Measurements from ENCODE around the gene NEURL1B.

The NEURL1B gene

DNA sequence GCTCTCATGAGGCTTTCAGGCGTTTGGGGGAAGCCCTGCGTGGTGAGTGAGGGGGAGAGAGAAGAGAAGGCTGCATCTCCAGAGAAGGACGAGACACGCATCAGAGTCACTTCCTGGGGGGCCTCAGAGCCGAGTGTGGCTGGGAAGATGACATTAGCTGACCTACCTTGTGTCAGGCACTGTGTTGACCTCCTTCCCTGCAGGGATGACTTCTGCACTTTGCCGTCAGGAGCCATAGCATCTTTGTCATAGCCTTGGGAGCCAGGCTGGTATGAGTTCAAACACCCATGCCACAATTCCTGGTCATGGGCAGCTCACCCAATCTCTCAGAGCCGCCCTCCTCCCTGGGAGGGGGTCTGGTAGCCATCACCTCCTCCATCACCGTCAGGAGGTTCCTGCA is 17.3 kb downstream of the NEURL1B start:
- DNase-seq (ENCODE audit: insufficient read length, low spot score), result no peak
- no peak for FAIRE-seq
- TF ChIP-seq, protein P1, sequence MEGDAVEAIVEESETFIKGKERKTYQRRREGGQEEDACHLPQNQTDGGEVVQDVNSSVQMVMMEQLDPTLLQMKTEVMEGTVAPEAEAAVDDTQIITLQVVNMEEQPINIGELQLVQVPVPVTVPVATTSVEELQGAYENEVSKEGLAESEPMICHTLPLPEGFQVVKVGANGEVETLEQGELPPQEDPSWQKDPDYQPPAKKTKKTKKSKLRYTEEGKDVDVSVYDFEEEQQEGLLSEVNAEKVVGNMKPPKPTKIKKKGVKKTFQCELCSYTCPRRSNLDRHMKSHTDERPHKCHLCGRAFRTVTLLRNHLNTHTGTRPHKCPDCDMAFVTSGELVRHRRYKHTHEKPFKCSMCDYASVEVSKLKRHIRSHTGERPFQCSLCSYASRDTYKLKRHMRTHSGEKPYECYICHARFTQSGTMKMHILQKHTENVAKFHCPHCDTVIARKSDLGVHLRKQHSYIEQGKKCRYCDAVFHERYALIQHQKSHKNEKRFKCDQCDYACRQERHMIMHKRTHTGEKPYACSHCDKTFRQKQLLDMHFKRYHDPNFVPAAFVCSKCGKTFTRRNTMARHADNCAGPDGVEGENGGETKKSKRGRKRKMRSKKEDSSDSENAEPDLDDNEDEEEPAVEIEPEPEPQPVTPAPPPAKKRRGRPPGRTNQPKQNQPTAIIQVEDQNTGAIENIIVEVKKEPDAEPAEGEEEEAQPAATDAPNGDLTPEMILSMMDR (IDR thresholded peaks at IDR 0.05; ENCODE audit: insufficient read depth, missing control alignments), result no peak

- no peak for DNase-seq (ENCODE audit: insufficient read length, low spot score)
- FAIRE-seq, result no peak
- TF ChIP-seq, protein P1 (IDR thresholded peaks at IDR 0.05; ENCODE audit: insufficient read depth, missing control alignments), result no peak
These were observed 18.0 kb downstream of the NEURL1B start for GRCh38 chr5:172658961-172659501.

DNA sequence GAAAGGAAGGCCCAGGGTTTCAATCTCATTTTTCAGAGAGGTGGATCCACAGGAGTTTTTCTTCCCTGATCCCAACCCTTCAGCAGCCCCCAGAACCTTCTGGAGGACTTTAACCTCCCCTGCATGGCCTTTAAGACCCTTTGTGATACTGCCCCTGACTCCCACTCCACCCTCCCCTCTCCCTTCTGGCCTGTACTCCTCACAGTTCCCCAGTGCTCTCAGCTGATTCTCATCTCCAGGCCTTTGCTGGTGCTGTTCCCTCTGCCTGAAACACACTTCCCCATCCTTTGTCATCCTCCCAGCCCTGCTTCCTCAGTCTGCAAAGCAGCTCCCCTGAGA is 18.5 kb downstream of the NEURL1B start:
- TF ChIP-seq, protein P1 (IDR thresholded peaks at IDR 0.05; ENCODE audit: insufficient read depth, missing control alignments), result no peak
- DNase-seq (ENCODE audit: insufficient read length, low spot score), result no peak
- FAIRE-seq, result no peak

DNA sequence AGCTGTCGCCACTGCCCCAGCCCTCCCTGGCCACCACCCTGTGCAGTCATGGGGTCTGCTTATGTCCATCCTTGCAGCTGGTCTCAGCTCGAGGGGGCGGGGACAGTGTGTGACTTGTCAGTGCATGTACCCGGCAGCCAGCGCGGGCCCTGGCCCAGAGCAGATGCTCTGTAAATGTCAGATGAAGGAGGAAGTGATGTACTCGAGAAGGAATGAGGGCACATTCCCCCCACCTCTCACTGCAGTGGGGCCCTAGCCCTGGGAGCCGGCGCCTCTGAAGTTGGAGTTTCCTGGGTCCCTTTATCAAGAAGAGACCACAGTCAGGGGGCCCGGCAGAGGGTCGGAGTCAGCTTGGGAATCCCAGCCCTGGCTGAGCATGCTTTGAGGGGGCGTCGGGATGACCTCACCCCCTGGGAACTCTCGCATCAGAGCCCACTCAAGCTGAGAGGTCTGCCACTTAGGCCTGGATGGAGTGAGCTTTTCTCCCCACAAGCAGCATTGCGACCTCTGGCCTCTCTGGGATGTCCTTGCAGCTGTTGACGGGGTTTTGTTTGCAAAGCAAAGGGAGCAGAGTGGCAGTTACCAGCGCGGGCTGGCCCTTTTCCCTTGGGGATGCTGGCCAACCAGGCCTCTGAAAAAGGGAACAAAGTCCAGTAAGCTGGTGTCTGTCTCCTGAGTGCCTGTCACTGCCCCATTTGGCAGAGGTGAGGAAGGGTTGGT is 19.0 kb downstream of the NEURL1B start:
- FAIRE-seq (no peak), DNase-seq (ENCODE audit: insufficient read length, low spot score) (no peak)
- TF ChIP-seq, protein P1 (IDR thresholded peaks at IDR 0.05; ENCODE audit: insufficient read depth, missing control alignments), result no peak

DNA sequence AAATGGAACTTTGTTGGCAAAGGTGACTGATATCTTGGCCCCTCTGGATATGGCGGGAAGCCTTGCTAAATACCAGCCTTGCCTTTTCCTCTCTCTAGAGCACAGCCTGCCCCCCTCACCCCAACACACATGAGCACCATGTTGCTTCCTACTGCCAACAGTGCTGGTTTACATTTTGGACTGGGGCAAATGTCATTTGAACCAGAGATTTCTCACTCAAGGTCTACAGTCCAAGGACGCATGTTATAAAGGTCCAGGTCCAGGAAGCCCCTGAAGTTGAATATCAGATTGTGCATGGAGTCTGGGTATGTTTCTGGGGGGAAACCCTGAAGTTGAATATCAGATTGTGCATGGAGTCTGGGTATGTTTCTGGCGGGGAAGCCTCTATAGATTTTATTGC is 19.9 kb downstream of the NEURL1B start:
- FAIRE-seq, result no peak
- TF ChIP-seq, protein P1 (IDR thresholded peaks at IDR 0.05; ENCODE audit: insufficient read depth, missing control alignments), result no peak
- DNase-seq (ENCODE audit: insufficient read length, low spot score), result no peak

DNA sequence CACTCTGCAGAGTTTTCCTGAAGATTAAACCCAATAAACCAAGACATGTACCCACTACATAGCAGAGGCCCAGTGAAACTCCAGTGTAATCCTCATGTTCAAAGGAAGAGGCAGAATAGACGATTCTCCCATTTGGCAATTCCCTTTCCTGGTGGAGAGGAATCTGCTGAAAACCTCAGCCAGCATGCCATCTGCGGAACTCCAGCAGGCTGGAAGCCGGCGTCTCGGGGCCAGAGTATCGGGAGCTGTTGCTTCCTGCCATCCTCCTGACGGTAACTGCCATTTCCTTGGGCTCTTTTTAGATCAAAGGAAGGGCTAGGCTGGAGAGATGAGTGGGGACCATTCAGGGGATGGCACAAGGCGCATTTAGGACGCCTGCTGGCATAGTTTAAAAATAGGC is 20.5 kb downstream of the NEURL1B start:
- TF ChIP-seq, protein P1 (IDR thresholded peaks at IDR 0.05; ENCODE audit: insufficient read depth, missing control alignments), result no peak
- DNase-seq (ENCODE audit: insufficient read length, low spot score), result no peak
- no peak for FAIRE-seq

GRCh38 chr5:172662596-172662995 is 21.5 kb downstream of the NEURL1B start:
- TF ChIP-seq, protein P1 (IDR thresholded peaks at IDR 0.05; ENCODE audit: insufficient read depth, missing control alignments), result no peak
- DNase-seq (ENCODE audit: insufficient read length, low spot score) (no peak), FAIRE-seq (no peak)

Measured in D721Med (cell line).